CD4-positive, alpha-beta T cell treated with Interferon alpha-2 for 1 hour (primary cell): ENCODE data around the gene TMEM205.

Experiments used
- DNase-seq, 2 donors: peaks; one replicate each; pipeline ENCODE4 v3.0.0-alpha.2; 2020 to 2022

Gene TMEM205

GRCh38 chr19:11295665-11296245, 50.3 kb downstream of the TMEM205 start, which contains the start of gene TSPAN16:
Gene TSPAN16 (plus strand): TSS chr19:11296160. CDS start chr19:11296298, 138 bp downstream.
- DNase-seq, result no peak

GRCh38 chr19:11295180-11295579, 50.9 kb downstream of the TMEM205 start:
- no peak for DNase-seq

- DNase-seq, result peak; percentile 84
These were observed 52.4 kb downstream of the TMEM205 start for GRCh38 chr19:11293433-11294389.
